ENCODE measurements around the gene TTBK2.

TTBK2 gene

DNA sequence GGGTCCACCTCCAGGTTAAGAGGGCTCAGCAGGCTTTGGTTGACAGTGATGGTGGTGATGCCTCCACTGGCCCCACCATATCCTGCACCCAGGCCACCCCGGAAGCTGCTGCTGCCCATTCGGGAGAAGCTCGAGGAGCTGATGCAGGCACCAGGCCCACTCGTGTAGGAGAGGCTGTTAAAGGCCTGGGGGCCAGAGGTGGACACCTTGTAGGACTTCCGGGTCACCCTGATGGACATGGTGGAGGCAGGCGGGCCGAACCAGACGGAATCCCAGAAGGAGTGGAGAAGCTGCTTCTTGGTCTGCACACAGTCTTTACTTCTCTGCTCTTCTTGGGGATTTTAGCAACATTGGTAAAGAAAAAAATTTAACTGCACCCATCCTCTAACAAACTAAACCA lies 118.4 kb downstream of the TTBK2 start:
- TF ChIP-seq TEAD4 (IDR thresholded peaks at IDR 0.05) (no peak), EGR1 (IDR thresholded peaks at IDR 0.05) (no peak), ZBTB7A (IDR thresholded peaks at IDR 0.05; ENCODE audit: low read depth) (no peak), TCF12 (IDR thresholded peaks at IDR 0.05; ENCODE audit: low read depth) (no peak), RAD21 (IDR thresholded peaks at IDR 0.05; ENCODE audit: low read depth) (no peak), FOXM1 (IDR thresholded peaks at IDR 0.05; ENCODE audit: borderline replicate concordance, low read depth) (no peak), YY1 (IDR thresholded peaks at IDR 0.05; ENCODE audit: low read depth) (no peak), USF1 (IDR thresholded peaks at IDR 0.05) (no peak), CEBPB (IDR thresholded peaks at IDR 0.05) (no peak), CREB1 (IDR thresholded peaks at IDR 0.05; ENCODE audit: low read depth) (no peak), NFIC (IDR thresholded peaks at IDR 0.05) (no peak), EP300 (IDR thresholded peaks at IDR 0.05; ENCODE audit: borderline replicate concordance) (no peak), TAF1 (IDR thresholded peaks at IDR 0.05; ENCODE audit: low read depth) (no peak)
- TF ChIP-seq, protein P1, sequence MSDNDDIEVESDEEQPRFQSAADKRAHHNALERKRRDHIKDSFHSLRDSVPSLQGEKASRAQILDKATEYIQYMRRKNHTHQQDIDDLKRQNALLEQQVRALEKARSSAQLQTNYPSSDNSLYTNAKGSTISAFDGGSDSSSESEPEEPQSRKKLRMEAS (IDR thresholded peaks at IDR 0.05) = no peak
- TF ChIP-seq, protein P2, sequence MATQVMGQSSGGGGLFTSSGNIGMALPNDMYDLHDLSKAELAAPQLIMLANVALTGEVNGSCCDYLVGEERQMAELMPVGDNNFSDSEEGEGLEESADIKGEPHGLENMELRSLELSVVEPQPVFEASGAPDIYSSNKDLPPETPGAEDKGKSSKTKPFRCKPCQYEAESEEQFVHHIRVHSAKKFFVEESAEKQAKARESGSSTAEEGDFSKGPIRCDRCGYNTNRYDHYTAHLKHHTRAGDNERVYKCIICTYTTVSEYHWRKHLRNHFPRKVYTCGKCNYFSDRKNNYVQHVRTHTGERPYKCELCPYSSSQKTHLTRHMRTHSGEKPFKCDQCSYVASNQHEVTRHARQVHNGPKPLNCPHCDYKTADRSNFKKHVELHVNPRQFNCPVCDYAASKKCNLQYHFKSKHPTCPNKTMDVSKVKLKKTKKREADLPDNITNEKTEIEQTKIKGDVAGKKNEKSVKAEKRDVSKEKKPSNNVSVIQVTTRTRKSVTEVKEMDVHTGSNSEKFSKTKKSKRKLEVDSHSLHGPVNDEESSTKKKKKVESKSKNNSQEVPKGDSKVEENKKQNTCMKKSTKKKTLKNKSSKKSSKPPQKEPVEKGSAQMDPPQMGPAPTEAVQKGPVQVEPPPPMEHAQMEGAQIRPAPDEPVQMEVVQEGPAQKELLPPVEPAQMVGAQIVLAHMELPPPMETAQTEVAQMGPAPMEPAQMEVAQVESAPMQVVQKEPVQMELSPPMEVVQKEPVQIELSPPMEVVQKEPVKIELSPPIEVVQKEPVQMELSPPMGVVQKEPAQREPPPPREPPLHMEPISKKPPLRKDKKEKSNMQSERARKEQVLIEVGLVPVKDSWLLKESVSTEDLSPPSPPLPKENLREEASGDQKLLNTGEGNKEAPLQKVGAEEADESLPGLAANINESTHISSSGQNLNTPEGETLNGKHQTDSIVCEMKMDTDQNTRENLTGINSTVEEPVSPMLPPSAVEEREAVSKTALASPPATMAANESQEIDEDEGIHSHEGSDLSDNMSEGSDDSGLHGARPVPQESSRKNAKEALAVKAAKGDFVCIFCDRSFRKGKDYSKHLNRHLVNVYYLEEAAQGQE (IDR thresholded peaks at IDR 0.05; ENCODE audit: low read depth) = no peak

- TF ChIP-seq USF1 (IDR thresholded peaks at IDR 0.05) (no peak), RAD21 (IDR thresholded peaks at IDR 0.05; ENCODE audit: low read depth) (peak; percentile 43)
Observed at GRCh38 chr15:42800731-42801474, 119.7 kb downstream of the TTBK2 start.

DNA sequence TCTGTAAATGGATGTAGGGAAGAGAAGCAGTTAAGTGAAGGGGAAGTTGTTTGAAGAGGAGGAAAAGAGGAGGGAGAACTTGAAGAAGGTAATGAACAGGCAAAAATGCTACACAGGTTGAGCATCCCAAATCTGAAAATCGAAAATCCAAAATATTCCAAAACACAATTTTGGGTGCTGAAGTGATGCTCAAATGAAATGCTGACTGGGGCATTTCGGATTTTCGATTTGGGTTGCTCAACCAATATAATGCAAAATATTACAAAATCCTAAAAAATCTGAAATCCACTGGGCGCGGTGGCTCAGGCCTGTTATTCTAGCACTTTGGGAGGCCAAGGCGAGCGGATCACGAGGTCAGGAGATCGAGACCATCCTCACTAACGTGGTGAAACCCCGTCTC lies 121.8 kb downstream of the TTBK2 start:
- TF ChIP-seq TCF12 (IDR thresholded peaks at IDR 0.05; ENCODE audit: low read depth) (no peak), YY1 (IDR thresholded peaks at IDR 0.05; ENCODE audit: low read depth) (no peak), USF1 (IDR thresholded peaks at IDR 0.05) (no peak), TAF1 (IDR thresholded peaks at IDR 0.05; ENCODE audit: low read depth) (no peak), CEBPB (IDR thresholded peaks at IDR 0.05) (no peak), EP300 (IDR thresholded peaks at IDR 0.05; ENCODE audit: borderline replicate concordance) (no peak), CREB1 (IDR thresholded peaks at IDR 0.05; ENCODE audit: low read depth) (no peak), FOXM1 (IDR thresholded peaks at IDR 0.05; ENCODE audit: borderline replicate concordance, low read depth) (no peak)
- TF ChIP-seq, protein P2 (IDR thresholded peaks at IDR 0.05; ENCODE audit: low read depth) = no peak

DNA sequence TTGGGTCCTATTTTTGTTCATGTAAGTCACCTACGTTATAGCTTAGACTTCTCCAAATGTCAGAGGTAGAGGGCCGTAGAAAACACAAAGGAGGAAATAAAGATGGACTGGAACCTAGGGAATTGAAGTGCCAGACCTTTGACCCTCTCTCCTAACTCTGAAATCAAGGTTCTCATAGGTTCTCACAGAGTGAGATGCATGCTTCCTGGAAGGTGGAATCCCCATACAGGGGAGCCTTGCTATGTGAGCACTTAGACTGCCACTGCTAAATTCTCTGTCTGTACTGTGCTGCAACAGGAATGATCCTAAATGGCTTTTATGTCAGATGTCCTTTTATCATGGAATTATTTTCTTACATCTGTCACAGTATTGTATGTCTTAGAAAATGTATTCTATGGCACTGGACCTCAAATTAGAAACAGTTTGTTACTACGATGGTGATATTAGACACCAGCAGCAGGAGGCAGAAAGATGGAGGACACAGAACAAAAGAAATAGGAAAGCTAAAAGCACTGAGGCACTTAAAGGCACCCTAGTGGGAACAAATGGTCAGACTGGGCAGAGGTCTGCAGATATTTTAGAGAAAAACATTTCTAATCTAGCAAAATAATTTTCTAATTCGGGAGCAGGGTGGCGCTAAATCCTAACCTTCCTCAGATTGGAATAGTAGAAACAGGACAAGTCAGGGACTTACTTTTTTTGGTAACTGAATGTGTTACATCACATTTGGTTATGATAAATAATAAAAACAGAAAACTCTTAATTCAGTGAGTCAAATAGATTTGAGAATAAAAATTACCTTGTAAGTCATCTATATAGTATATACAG lies 123.4 kb downstream of the TTBK2 start:
- TF ChIP-seq, protein P2 (IDR thresholded peaks at IDR 0.05; ENCODE audit: low read depth) = no peak
- peak; percentile 39 for TF ChIP-seq RAD21 (IDR thresholded peaks at IDR 0.05; ENCODE audit: low read depth)

Measured in Ishikawa (cell line).